DLD1 (cell line): ENCODE measurements around the gene CHST10.
"Not testable (repeated sequence)": the region's sequence is repeated elsewhere in the genome, so short reads cannot be mapped to it uniquely, and the experiment has no call there.

Experiments used
- in situ Hi-C: cut with HindIII; loops from 2 replicates; pipeline ENCODE4 v1.10.0; 2017; ENCODE audit warnings: low sequenced_read_pairs

CHST10 gene, protein sequence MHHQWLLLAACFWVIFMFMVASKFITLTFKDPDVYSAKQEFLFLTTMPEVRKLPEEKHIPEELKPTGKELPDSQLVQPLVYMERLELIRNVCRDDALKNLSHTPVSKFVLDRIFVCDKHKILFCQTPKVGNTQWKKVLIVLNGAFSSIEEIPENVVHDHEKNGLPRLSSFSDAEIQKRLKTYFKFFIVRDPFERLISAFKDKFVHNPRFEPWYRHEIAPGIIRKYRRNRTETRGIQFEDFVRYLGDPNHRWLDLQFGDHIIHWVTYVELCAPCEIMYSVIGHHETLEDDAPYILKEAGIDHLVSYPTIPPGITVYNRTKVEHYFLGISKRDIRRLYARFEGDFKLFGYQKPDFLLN

DNA sequence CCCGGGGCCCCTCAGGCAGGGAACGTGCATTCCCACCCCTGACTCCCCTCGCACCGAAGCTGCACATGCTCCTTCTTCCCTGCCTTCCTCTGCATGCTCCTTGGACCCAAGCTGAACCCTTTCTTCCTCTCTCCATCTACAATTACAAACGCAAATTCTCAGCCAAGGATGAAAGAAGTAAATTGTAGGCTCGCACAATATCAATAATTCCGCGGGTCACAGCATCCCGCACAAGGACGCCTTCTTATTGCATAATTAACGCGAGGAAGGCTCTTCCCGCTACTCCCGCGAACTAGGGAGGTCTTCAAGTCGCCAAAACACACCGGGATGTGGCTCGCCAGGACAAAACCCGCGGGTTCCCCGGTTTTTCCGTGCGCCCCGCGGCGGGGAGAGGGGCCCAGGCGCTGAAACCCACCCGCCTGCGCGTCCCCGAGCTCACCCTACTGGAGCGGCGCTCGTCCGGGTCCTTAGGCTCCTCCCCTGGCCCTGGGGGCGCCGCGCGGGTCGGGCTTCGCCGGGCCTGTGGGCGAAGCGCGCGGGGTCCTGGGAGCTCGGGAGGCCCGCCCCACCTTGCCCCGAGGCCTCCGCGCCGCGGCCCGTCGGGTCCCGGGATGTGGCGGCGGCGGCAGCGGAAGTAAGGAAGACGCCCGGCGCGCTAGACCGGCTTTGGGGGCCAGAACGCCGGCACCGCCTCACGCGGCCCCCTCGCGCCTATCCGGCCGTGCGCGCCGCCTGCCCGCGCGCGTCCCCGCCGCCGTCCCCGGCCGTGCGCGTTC, at the start of gene CHST10:
CHST10 (minus strand) TSS at position 734 of the 776 bp plus-strand sequence. CDS start 10,993 bp downstream, outside the sequence.
- in situ Hi-C loops = no loop called here

DNA sequence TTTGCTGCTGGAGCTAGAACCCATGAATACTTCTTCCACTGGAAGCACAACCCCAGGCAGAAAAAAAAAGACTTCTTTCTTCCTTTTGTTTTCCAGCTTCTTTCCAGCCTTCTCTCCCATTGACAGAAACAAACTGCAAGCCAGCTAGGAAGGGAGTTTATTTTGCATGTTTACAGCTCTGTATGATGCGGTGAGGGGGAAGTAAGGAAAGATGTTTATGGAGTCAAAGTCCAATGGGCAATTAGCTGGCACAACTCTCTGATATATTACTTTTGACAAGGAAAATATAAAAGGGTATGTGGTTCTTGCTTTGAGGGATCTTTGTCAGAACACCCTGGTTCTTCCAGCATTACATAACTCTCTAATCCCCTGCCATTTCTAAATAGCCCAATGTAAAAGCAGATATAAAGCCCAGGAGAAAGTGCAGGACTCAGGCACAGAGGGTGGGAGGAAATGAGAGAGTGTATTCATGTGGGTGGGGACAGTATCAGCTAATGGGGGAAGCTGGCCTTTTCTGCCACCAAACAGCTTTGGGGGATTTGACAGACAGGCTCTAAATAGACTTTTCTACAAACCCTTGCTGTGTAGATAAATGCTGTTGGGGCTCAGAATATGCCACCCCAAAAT, 43.5 kb upstream of the CHST10 start:
- in situ Hi-C loops = no loop called here

DNA sequence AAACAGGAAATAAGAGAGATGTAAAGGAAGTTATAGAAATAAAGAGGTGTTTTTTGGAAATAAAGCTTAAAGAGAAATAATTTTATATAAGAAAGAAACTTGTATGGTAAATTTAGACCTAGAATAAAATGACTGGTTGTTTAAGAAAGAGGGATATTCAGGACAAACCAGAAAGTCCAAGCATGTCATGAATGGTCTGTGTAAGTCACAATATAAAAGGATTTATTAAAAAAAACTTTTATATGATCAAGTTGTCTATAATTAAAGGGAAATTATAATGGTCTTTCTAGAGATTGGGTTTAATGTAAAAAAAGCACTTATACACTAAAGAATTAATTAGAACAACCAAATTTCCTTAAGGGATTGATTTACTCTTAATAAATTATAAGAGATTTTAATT, 38.9 kb upstream of the CHST10 start:
- in situ Hi-C loops = not testable (repeated sequence)

DNA sequence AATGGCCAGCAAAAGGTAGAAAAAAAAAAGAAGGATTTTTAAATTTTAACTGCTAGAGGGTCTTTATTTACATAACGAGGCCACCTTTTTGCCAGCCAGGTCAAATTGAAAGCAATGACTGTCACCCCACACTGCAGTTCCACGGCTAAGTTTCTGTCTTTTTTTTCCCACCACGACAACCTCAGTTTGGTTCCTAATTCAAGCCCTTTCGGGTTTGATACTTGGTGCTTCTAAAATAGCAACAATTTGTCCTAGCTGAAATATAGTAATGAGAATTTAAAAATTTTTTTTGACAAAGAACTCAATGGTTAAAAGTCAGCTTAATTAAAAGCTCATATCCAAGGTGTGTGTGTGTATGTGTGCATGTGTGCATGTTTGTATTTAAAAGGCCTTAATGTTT, 36.4 kb upstream of the CHST10 start:
- in situ Hi-C loops = no loop called here

DNA sequence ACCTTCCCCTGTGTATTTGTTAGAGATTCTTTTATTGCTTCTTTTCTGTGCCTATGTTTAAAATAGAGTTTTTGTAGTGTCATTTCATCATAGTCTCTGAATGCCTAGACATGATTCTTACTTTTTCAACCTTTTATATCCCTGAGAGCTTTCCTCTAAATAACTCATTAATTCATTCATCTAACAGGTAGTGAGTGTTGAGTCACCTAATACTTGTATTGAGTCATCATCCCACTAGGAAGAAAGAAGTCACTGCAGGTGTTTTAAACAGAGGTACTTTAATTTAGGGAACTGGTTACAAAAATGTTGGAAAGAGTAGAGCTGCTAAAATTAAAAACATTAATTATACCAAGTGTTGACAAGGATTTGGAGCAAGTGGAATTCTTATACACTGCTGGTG, 34.3 kb upstream of the CHST10 start:
- in situ Hi-C loops = no loop called here

DNA sequence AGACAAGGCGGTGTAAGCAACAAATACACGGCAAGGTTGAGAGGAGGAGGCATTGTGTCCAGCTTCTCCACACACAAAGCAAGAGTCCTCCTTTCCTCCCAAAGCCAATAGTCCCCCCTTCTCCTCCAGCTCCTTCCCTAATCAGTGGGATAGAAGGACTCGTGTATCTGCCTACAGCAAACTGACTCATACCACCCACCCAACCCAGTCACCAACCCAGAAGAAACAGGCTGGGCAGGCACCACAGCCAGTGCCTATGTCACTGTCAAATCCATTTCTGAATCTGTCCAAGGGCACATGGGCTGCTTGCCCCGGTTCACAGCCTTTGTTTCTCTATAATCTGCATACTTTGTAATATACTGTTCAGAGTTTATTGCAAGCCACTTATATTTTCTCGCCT, 33.6 kb upstream of the CHST10 start:
- in situ Hi-C loops = no loop called here

DNA sequence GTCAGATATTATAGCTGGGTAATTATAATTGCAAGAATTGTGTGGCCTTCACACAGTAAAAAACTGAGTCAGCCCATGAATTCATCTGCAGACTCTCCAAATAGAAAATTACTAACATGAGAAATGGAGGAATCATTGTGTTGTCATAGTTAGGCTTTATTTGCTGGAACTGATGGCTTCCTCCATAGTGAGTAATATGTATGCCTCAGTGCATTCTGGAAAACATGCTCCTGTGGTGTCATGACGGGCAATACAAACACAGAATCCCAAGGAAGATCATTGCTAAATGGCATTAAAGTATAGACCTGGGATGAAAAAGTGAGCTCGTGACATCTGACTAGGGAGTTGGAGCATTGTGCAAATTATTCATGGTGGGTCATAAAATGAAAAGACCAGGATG, 29.2 kb upstream of the CHST10 start:
- in situ Hi-C loops = no loop called here

DNA sequence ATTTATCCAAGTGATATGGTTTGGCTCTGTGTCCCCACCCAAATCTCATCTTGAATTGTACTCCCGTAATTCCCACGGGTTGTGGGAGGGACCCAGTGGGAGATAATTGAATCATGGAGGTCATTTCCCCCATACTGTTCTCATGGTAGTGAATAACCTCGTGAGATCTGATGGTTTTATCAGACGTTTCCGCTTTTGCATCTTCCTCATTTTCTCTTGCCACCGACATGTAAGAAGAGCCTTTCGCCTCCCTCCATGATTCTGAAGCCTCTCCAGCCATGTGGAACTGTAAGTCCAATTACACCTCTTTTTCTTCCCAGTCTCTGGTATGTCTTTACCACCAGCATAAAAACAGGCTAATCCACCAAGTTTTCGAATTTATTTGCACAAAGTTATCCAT, 20.3 kb upstream of the CHST10 start:
- in situ Hi-C loops = no loop called here

DNA sequence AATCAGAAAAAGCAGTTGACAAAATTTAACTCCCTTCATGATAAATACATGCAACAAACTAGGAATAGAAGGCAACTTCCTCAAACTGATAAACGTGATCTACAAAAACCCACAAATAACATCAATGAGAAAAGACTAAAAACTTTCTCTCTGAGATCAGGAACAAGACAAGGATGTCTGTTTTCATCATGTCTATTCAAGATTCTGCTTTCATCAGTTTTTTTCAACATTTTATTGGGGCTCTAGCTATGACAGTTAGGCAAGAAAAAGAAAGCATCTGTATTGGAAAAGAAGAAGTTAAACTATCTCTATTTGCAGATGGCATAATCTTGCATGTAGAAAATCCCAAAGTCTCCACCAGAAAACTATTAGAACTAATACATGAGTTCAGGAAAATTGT, 12.3 kb upstream of the CHST10 start:
- in situ Hi-C loops = no loop called here

DNA sequence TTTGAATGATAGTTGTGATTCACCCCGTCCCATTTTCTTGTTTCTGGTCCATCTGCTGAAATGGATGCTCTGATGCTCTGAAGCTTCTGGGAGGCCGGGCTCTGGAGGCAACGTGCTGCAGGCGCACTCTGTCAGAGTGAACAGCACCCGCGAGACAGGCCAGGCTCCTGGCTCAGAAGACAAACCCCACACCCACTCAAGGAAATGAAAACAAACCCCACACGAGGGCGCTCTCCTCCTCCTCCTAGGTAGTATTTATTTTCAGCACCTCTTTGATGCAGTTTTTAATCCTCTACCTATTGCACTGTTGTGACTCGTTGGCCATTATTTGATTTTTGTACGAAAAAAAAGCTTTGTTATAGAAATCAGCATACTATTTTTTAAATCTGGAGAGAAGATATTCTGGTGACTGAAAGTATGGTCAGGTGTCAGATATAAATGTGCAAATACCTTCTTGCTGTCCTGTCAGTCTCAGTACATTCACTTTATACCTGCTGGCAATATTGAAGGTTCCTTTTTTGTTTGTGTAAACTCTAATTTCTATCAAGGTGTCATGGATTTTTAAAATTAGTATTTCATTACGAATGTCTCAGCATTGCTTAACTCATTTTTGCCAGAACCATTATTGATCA, 10.3 kb upstream of the CHST10 start:
- in situ Hi-C loops = no loop called here

DNA sequence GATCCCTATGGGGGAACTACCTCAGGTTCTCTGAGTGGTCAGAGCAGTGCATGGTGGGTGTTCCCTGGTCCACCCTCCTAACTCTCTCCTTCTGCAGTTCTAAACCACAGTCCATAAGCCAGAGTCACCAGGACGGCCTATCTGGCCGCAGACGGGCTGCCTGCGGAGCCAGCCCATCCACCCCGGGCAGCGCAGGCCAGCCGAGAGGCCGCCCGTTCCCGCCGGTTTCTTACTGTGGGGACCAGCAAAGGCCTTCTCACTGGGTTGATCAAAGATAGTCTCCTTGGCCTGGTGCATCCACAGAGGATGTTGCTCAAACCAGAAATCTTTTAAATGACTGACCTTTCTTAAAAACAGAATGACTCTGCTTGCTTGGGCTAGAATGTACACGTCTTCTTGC, 9.6 kb upstream of the CHST10 start:
- in situ Hi-C loops = no loop called here

DNA sequence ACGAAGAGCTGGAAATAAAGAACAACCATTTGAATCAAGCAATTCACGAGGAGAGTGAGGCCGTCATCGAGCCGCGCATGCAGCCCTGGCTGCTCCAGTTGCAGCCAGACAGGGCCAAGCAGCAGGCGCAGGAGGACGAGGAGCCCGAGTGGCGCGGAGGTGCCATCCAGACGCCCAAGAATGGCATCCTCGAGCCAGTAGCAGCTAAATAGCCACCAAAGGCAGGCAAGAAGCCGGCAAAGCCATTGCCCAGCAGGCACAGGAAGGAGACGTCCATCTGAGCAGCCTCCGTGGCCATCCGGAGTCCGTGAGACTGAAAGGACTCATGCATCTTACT, 8.9 kb upstream of the CHST10 start:
- in situ Hi-C loops = no loop called here

DNA sequence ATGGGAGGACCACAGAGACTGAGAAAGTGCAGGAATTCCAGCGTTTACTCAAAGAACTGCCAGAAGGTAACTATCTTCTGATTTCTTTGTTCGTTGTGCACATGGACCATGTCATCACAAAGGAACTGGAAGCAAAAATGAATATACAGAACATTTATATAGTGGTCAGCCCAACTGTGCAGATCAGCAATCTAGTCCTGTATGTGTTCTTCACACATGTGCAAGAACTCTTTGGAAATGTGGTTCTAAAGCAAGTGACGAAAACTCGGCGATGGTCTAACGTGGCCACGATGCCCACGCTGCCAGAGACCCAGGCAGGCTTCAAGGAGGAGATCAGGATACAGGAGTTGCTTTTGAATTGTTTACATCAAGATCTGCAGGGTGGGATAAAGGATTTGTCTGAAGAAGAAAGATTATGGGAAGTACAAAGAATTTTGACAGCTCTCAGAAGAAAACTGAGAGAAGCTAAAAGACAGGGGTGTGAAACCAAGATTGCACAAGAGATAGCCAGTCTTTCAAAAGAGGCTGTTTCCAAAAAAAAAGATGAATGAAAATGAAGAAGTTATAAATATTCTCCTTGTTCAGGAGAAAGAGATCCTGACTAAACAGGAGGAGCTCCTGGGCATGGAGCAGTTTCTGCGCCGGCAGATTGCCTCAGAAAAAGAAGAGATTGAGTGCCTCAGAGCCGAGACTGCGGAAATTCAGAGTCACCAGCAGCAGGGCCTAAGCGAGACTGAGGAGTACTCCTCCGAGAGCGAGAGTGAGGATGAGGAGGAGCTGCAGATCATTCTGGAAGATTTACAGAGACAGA, 8.3 kb upstream of the CHST10 start:
- in situ Hi-C loops = no loop called here

DNA sequence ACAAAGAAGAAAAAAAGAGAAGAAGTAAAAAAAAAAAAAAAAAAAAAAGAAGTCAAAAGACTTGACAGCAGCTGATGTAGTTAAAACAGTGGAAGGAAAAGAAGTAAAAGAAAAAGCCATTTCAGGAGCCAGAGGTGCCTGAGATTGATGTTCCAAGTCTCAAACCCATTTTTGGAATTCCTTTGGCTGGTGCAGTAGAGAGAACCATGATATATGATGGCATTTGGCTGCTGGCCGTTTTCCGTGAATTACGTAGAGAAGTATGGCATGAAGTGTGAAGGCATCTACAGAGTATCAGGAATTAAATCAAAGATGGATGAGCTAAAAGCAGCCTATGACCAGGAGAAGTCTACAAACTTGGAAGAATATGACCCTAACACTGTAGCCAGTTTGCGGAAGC, 7.6 kb upstream of the CHST10 start:
- in situ Hi-C loops = no loop called here

DNA sequence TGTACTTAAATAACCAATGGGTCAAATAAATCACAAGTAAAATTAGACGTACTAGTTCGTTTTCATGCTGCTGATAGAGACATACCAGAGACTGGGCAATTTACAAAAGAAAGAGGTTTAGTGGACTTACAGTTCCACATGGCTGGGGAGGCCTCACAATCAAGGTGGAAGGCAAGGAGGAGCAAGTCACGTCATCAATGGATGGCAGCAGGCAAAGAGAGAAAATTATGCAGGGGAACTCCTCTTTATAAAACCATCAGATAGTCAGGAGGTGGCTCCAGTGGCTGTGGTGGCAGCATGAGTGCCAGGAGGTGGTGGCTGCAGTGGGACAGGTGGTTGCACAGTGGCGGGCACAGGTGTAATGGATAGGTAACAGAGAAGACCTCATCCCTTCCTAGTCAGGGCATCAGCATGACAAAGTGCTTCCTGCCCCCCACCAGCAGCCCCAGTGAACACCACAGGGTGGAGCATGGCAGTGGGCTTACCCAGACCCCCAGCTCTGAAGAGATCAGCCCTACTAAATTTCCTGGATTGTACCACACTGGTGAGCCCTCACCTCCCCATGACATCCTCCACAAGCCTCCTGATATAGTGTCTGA, 6.9 kb upstream of the CHST10 start:
- in situ Hi-C loops = no loop called here

DNA sequence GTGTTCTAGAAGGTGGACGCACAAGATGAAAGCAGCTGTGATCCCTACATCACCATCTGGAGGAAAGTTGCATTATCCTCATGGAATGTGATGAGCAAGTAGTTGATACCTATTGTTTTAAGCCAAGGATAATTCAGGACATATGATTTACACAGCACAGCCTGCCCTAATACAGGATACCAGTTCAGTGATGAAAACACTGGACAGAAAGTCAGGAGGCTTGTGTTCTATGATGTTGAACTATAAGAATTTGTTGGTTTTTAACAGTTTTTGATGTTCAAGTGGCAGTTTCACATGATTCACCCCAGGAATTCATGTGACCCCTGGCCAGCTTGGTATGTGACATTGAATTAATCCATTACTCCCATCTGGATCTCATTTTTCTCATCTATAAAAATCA, 6.2 kb upstream of the CHST10 start:
- in situ Hi-C loops = no loop called here

DNA sequence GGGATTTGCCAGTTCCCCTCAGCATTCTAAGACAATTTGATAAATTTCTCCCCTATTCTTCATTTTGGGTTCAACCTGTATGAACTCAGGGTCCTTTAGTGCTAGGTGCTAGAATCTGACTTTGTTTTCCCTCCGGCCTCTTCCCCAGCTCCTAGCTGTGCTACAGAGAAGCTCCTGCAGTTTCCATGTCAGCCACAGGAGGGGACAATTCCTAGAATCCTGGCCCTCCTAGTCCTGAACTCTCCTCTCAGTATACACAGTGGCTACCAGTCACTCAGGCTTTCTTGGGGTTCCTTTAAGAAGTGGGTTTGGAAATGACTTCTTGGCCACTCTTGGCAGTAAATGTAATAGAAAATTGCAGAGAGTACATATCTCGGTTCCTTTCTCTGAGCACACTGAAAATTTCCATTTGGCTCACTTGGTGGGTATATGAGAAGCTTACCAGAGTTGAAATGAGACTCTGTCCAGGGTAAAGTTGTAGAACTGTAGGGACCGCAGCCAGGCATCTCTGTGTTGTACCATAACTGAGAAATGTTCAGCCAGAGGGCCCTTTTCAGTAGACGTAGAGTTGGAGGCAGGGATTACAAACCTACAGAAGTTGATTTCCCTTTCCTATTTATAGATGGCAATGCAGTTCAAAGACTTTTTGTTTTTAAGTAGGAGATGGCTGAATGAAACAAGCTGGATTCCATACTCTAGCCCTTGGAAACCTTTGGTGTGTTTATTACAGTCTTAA, 5.0 kb upstream of the CHST10 start:
- in situ Hi-C loops = no loop called here

DNA sequence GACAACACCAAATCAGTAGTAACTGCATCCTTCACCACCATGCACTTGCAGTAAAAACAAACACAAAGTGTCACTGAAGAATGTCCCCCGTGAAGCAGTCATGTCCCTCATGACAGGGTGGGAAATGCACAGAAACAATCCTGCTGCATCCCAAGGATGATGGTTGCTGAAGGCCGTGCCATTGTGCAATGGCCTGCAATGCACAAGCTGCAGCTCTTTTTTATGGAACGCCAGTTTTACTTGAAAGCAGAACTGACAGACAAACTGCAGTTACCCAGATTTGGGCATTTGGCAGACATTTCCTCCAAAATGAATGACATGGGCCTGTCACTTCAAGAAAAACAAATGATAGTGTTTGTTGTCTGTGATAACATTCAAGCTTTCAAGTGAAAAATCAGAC, 2.4 kb upstream of the CHST10 start:
- in situ Hi-C loops = no loop called here

DNA sequence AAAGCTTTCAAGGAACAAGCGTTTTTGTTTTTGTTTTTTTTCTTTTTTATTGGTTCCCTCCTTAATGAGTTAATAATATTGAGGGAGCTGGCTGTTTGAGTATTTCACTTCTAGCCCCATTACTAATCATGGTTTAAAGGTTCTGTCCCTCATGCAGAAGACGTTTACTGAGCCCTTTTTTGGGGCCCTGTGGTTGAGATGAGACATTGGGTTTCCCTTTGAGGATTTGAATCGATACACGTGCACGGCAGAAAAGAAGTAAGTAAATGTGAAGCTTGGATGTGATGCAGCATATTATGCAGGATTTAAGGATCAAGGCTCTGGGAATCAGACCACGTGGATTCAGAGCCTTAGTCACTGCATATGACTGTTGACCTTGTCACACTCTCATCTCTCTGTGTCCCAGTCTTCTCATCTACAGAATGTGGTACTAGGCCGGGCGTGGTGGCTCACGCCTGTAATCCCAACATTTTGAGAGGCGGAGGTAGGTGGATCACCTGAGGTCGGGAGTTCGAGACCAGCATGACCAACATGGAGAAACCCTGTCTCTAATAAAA, 1.0 kb upstream of the CHST10 start:
- in situ Hi-C loops = no loop called here
